ENCODE measurements around the gene MLLT3. TPM values are rescaled to one million over a fixed set of nuclear protein-coding genes. Genes with fewer than 3 reads are reported as not detected.

MLLT3 gene
- 39.3 and 44.9 TPM in 2 replicates for total RNA-seq

GRCh38 chr9:20622330-20623020 lies at the start of gene MLLT3:
MLLT3 (minus strand) TSS chr9:20622499.

Other genes with a start within 250 kb of the MLLT3 start
- 71.5 and 77.1 TPM in 2 replicates for gene FOCAD, start 61.8 kb upstream of the MLLT3 start, total RNA-seq

Measured in smooth muscle cell of bladder (primary cell).